ENCODE results near the gene METTL9.

GRCh38 chr16:21666772-21667171, 67.4 kb downstream of the METTL9 start:
- TF ChIP-seq CTCF (CRISPR knock-in tag; IDR thresholded peaks at IDR 0.05), result no peak
- no peak for TF ChIP-seq SRY (CRISPR knock-in tag; IDR thresholded peaks at IDR 0.05)
- no peak for TF ChIP-seq GMEB1 (CRISPR knock-in tag; IDR thresholded peaks at IDR 0.05; ENCODE audit: borderline replicate concordance)
- TF ChIP-seq RFX5 (IDR thresholded peaks at IDR 0.05; ENCODE audit: low read depth, low read length), result no peak
- TF ChIP-seq TCF7L2 (IDR thresholded peaks at IDR 0.05; ENCODE audit: low read depth, low read length), result no peak
- TF ChIP-seq ZNF235 (CRISPR knock-in tag; IDR thresholded peaks at IDR 0.05; ENCODE audit: borderline replicate concordance), result no peak
- TF ChIP-seq SP4 (CRISPR knock-in tag; IDR thresholded peaks at IDR 0.05), result 0 out of 2 replicates have a peak, but pooled peaks have one; percentile 39
- TF ChIP-seq NR2C2 (CRISPR knock-in tag; IDR thresholded peaks at IDR 0.05; ENCODE audit: borderline replicate concordance), result no peak
- no peak for TF ChIP-seq ZNF20 (CRISPR knock-in tag; IDR thresholded peaks at IDR 0.05)
- TF ChIP-seq PTBP1 (IDR thresholded peaks at IDR 0.05; ENCODE audit: low read depth, low read length, poor library complexity, severe bottlenecking), result no peak
- TF ChIP-seq SIN3B (IDR thresholded peaks at IDR 0.05; ENCODE audit: low read length), result no peak
- TF ChIP-seq TFAP4 (IDR thresholded peaks at IDR 0.05; ENCODE audit: borderline replicate concordance, low read depth), result no peak
- no peak for TF ChIP-seq SRSF1 (optimal IDR thresholded peaks at IDR 0.05; ENCODE audit: low read depth, low read length)
- no peak for TF ChIP-seq ZNF335 (CRISPR knock-in tag; IDR thresholded peaks at IDR 0.05)

All from HepG2 (cell line).